Measurements from ENCODE around the gene GLIPR1L1.

DNA sequence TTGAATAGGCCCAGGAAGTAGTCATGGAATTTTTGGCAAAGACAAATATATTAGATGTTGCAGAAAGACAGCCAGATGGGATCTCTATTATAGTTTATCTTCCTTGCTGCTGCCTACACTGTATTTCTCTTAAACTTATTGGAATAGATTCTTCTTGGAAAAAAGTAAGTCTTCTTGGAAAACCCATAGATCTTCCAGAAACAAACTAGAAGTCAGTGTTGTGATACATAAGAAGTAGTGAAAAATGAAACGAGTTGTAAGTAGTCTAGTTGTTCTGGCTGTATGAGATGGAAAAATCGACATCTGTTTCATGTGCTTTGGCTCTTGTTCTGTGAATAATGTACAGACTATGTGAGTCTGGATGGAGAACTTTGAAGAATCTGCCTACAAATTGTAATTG, 85.4 kb downstream of the GLIPR1L1 start:
- no peak for TF ChIP-seq POLR2AphosphoS5 (IDR thresholded peaks at IDR 0.05)
- no peak for TF ChIP-seq POLR2A (IDR thresholded peaks at IDR 0.05; ENCODE audit: low read depth)
- TF ChIP-seq, protein P1, sequence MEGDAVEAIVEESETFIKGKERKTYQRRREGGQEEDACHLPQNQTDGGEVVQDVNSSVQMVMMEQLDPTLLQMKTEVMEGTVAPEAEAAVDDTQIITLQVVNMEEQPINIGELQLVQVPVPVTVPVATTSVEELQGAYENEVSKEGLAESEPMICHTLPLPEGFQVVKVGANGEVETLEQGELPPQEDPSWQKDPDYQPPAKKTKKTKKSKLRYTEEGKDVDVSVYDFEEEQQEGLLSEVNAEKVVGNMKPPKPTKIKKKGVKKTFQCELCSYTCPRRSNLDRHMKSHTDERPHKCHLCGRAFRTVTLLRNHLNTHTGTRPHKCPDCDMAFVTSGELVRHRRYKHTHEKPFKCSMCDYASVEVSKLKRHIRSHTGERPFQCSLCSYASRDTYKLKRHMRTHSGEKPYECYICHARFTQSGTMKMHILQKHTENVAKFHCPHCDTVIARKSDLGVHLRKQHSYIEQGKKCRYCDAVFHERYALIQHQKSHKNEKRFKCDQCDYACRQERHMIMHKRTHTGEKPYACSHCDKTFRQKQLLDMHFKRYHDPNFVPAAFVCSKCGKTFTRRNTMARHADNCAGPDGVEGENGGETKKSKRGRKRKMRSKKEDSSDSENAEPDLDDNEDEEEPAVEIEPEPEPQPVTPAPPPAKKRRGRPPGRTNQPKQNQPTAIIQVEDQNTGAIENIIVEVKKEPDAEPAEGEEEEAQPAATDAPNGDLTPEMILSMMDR (IDR thresholded peaks at IDR 0.05): no peak
- no peak for TF ChIP-seq EP300 (IDR thresholded peaks at IDR 0.05)
